K562 (cell line): ENCODE measurements around the gene ZNF521. TPM values are rescaled to one million over a fixed set of nuclear protein-coding genes. Genes with fewer than 3 reads are reported as not detected.

ENCODE experiments used
- ESRRA ChIP-seq: fragments of 450-650 bp; IDR thresholded peaks from 2 replicates; pipeline ENCODE4 v1.6.1; 2014; ENCODE audit warnings: low read depth, mild to moderate bottlenecking, moderate library complexity, borderline replicate concordance
- EWSR1 ChIP-seq: fragments of 450-650 bp; IDR thresholded peaks from 2 replicates; pipeline ENCODE4 v1.6.1; 2018; ENCODE audit warnings: borderline replicate concordance, mild to moderate bottlenecking, low read depth, moderate library complexity; ENCODE audit not compliant: partially characterized antibody
- FOXJ2 ChIP-seq: fragments of 200-800 bp; sonication (Bioruptor generic); IDR thresholded peaks from 2 replicates; pipeline ENCODE4 v1.6.1; 2016; ENCODE audit warnings: missing genetic modification characterization, missing compliant biosample characterization
- FOXP1 ChIP-seq: sonication (generic); formaldehyde crosslinking; IDR thresholded peaks from 2 replicates; pipeline ENCODE4 v1.8.0; 2022; ENCODE audit warnings: mild to moderate bottlenecking, missing genetic modification reagents
- GATAD2A ChIP-seq: fragments of 450-650 bp; IDR thresholded peaks from 2 replicates; pipeline ENCODE4 v1.6.1; 2017
- HMGN3 ChIP-seq: IDR thresholded peaks from 2 replicates; pipeline ENCODE4 v1.6.1; 2011; ENCODE audit warnings: borderline replicate concordance, low read depth, mild to moderate bottlenecking, mixed read lengths, low read length; ENCODE audit not compliant: insufficient read length; ENCODE audit errors: extremely low read depth
- ILK ChIP-seq: fragments of 450-650 bp; IDR thresholded peaks from 2 replicates; pipeline ENCODE4 v1.6.1; 2016; ENCODE audit warnings: missing genetic modification characterization, low read depth, mild to moderate bottlenecking, missing compliant biosample characterization, moderate library complexity, borderline replicate concordance
- JUNB ChIP-seq: fragments of 450-650 bp; formaldehyde crosslinking; conservative IDR thresholded peaks from 2 replicates; pipeline ENCODE4 v1.4.0; 2020; ENCODE audit warnings: mild to moderate bottlenecking
- NFATC3 ChIP-seq: fragments of 450-650 bp; IDR thresholded peaks from 2 replicates; pipeline ENCODE4 v1.6.1; 2017; ENCODE audit warnings: mild to moderate bottlenecking
- NONO ChIP-seq, 2 experiments: fragments of 200-400 bp in 1 of 2; fragments of 450-650 bp in 1 of 2; formaldehyde crosslinking in 1 of 2; IDR thresholded peaks; 2 replicates each; pipeline ENCODE4 v1.6.1; 2017; ENCODE audit warnings: low read depth in 2 of 2, mild to moderate bottlenecking in 2 of 2, moderate library complexity in 2 of 2, low read length in 1 of 2
- NR2F6 ChIP-seq: fragments of 450-650 bp; formaldehyde crosslinking; IDR thresholded peaks from 2 replicates; pipeline ENCODE4 v1.4.0; 2020; ENCODE audit warnings: mild to moderate bottlenecking
- PTBP1 ChIP-seq: fragments of 200-400 bp; formaldehyde crosslinking; IDR thresholded peaks from 2 replicates; pipeline ENCODE4 v1.6.1; 2017; ENCODE audit warnings: low read depth, low read length
- RNF2 ChIP-seq: sonication (generic); IDR thresholded peaks from 2 replicates; pipeline ENCODE4 v1.6.1; 2016
- SREBF1 ChIP-seq: fragments of 150-350 bp; IDR thresholded peaks from 2 replicates; pipeline ENCODE4 v1.6.1; 2014; ENCODE audit warnings: antibody characterized with exemption, low read depth, low read length, borderline replicate concordance
- SRSF1 ChIP-seq: fragments of 200-400 bp; formaldehyde crosslinking; IDR thresholded peaks from 2 replicates; pipeline ENCODE4 v1.6.1; 2017; ENCODE audit warnings: mild to moderate bottlenecking, low read depth, low read length, moderate library complexity
- SRSF3 ChIP-seq: fragments of 200-400 bp; formaldehyde crosslinking; IDR thresholded peaks from 2 replicates; pipeline ENCODE4 v1.6.1; 2016; ENCODE audit warnings: mild to moderate bottlenecking, low read length, moderate library complexity; ENCODE audit not compliant: insufficient read depth
- ZNF77 ChIP-seq: fragments of 250-450 bp; sonication (Bioruptor Pico); IDR thresholded peaks from 2 replicates; pipeline ENCODE4 v1.5.0; 2020
- polyA plus RNA-seq, 8 experiments: library from polyadenylated mRNA; depleted of rRNA in 4 of 8; stranded (reverse) in 5 of 8; unstranded in 3 of 8; fragments of >200 nt; fragmentation: Nextera tagmentation in 2 of 8; fragmentation: Illumina TruSeq in 1 of 8; extraction: Ambion mirVana in 2 of 8; extraction: Trizol in 1 of 8; gene quantifications; 2 replicates each; pipeline versions ENCODE4 v1.2.1 to v1.2.3, GENCODE V29; 2011 to 2014; ENCODE audit warnings: inconsistent platforms in 1 of 8, missing spikeins in 1 of 8
- total RNA-seq, 7 experiments: library from RNA; depleted of rRNA in 6 of 7; stranded (reverse); fragments of >200 nt in 6 of 7; fragmentation: Illumina TruSeq in 2 of 7; extraction: Trizol in 2 of 7; gene quantifications; 2 replicates each; pipeline versions ENCODE4 v1.2.1 to v1.2.3, GENCODE V29; 2011 to 2021; ENCODE audit warnings: low replicate concordance in 1 of 7
- TF ChIP-seq, protein P1 (sequence below): fragments of 450-650 bp; IDR thresholded peaks from 2 replicates; pipeline ENCODE4 v1.7.0; 2016; ENCODE audit warnings: borderline replicate concordance
- TF ChIP-seq, protein P2 (sequence below): fragments of 450-650 bp; IDR thresholded peaks from 2 replicates; pipeline ENCODE4 v1.6.1; 2017; ENCODE audit warnings: antibody characterized with exemption
- TF ChIP-seq, protein P3 (sequence below): fragments of 250-450 bp; sonication (Bioruptor Pico); IDR thresholded peaks from 2 replicates; pipeline ENCODE4 v1.8.0; 2021; ENCODE audit warnings: mild to moderate bottlenecking, moderate library complexity
- TF ChIP-seq, protein P4 (sequence below): sonication (generic); formaldehyde crosslinking; IDR thresholded peaks from 2 replicates; pipeline ENCODE4 v1.8.1; 2023; ENCODE audit warnings: mild to moderate bottlenecking, missing genetic modification reagents
- TF ChIP-seq, protein P5 (sequence below): sonication (generic); formaldehyde crosslinking; IDR thresholded peaks from 2 replicates; pipeline ENCODE4 v1.8.1; 2022; ENCODE audit warnings: missing genetic modification reagents

Gene ZNF521
- total and polyA plus RNA-seq, 9 of the 15 experiments (the other 6 are each of a cell fraction or from before 2014, with no cell fraction given), result 1.2 to 5.8 (median 1.6) TPM

DNA sequence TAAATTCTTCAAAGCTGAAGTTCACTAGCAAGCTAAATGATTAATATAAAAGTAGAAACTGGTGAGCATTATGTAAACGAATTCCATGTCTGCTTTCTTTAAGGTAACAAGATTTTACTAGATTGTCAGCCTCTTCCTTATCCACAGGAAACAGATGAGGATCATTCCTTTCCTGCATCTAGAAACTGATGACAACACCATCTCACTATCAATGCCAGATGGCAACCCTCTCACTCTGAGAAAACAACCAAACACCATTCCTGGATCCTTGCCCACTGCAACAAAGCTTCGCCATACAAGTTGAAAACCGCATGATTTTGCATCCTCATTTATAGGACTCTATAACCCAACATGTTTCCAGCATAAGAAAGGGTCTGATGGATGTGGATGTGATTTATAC lies 122.9 kb downstream of the ZNF521 start (continued):
- TF ChIP-seq, protein P1, sequence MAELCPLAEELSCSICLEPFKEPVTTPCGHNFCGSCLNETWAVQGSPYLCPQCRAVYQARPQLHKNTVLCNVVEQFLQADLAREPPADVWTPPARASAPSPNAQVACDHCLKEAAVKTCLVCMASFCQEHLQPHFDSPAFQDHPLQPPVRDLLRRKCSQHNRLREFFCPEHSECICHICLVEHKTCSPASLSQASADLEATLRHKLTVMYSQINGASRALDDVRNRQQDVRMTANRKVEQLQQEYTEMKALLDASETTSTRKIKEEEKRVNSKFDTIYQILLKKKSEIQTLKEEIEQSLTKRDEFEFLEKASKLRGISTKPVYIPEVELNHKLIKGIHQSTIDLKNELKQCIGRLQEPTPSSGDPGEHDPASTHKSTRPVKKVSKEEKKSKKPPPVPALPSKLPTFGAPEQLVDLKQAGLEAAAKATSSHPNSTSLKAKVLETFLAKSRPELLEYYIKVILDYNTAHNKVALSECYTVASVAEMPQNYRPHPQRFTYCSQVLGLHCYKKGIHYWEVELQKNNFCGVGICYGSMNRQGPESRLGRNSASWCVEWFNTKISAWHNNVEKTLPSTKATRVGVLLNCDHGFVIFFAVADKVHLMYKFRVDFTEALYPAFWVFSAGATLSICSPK, result no peak
- TF ChIP-seq ZNF77 (CRISPR knock-in tag) (no peak), SRSF1 (no peak), NFATC3 (no peak), NONO (IDR thresholded peaks at IDR 0.05; ENCODE audit: low read depth in 2 of 2, low read length in 1 of 2) (no peak), FOXP1 (CRISPR knock-in tag) (no peak), SREBF1 (no peak), JUNB (no peak), NR2F6 (CRISPR knock-in tag) (no peak), ESRRA (no peak), GATAD2A (no peak), HMGN3 (no peak), FOXJ2 (tag) (0 out of 2 replicates have a peak, but pooled peaks have one; percentile 16), ILK (tag) (no peak), SRSF3 (no peak), EWSR1 (no peak), RNF2 (peak; percentile 58), PTBP1 (no peak)
- TF ChIP-seq, protein P2, sequence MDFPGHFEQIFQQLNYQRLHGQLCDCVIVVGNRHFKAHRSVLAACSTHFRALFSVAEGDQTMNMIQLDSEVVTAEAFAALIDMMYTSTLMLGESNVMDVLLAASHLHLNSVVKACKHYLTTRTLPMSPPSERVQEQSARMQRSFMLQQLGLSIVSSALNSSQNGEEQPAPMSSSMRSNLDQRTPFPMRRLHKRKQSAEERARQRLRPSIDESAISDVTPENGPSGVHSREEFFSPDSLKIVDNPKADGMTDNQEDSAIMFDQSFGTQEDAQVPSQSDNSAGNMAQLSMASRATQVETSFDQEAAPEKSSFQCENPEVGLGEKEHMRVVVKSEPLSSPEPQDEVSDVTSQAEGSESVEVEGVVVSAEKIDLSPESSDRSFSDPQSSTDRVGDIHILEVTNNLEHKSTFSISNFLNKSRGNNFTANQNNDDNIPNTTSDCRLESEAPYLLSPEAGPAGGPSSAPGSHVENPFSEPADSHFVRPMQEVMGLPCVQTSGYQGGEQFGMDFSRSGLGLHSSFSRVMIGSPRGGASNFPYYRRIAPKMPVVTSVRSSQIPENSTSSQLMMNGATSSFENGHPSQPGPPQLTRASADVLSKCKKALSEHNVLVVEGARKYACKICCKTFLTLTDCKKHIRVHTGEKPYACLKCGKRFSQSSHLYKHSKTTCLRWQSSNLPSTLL, result no peak
- TF ChIP-seq, protein P3, sequence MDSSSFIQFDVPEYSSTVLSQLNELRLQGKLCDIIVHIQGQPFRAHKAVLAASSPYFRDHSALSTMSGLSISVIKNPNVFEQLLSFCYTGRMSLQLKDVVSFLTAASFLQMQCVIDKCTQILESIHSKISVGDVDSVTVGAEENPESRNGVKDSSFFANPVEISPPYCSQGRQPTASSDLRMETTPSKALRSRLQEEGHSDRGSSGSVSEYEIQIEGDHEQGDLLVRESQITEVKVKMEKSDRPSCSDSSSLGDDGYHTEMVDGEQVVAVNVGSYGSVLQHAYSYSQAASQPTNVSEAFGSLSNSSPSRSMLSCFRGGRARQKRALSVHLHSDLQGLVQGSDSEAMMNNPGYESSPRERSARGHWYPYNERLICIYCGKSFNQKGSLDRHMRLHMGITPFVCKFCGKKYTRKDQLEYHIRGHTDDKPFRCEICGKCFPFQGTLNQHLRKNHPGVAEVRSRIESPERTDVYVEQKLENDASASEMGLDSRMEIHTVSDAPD (CRISPR knock-in tag), result no peak
- TF ChIP-seq, protein P4, sequence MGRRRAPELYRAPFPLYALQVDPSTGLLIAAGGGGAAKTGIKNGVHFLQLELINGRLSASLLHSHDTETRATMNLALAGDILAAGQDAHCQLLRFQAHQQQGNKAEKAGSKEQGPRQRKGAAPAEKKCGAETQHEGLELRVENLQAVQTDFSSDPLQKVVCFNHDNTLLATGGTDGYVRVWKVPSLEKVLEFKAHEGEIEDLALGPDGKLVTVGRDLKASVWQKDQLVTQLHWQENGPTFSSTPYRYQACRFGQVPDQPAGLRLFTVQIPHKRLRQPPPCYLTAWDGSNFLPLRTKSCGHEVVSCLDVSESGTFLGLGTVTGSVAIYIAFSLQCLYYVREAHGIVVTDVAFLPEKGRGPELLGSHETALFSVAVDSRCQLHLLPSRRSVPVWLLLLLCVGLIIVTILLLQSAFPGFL (CRISPR knock-in tag), result no peak
- TF ChIP-seq, protein P5, sequence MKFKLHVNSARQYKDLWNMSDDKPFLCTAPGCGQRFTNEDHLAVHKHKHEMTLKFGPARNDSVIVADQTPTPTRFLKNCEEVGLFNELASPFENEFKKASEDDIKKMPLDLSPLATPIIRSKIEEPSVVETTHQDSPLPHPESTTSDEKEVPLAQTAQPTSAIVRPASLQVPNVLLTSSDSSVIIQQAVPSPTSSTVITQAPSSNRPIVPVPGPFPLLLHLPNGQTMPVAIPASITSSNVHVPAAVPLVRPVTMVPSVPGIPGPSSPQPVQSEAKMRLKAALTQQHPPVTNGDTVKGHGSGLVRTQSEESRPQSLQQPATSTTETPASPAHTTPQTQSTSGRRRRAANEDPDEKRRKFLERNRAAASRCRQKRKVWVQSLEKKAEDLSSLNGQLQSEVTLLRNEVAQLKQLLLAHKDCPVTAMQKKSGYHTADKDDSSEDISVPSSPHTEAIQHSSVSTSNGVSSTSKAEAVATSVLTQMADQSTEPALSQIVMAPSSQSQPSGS, result no peak
